ENCODE measurements around the gene FCF1. TPM values are rescaled to one million over a fixed set of nuclear protein-coding genes. Genes with fewer than 3 reads are reported as not detected.

Gene FCF1
- total RNA-seq, 2 experiments from 2014 or later: 16.1 to 62.1 TPM

GRCh38 chr14:74695406-74695805, 17.5 kb upstream of the FCF1 start:
- H3K9me2 ChIP-seq (ENCODE audit: insufficient read depth, low read length): no peaks in the 10 kb centered on the region
- H3K4me1 ChIP-seq (ENCODE audit: insufficient read depth, low read length, poor library complexity, severe bottlenecking): no peaks in the 10 kb centered on the region
- ChIA-PET CTCF (ENCODE audit: unreplicated experiment) (no interaction called here), POLR2A (no interaction called here)
- intact Hi-C loops (cut with micrococcal nuclease; ENCODE audit: unreplicated experiment): no loop called here
- peaks cover 50% of the 10 kb centered on the region for H3K36me3 ChIP-seq (ENCODE audit: insufficient read depth, low read length)
- no peak for DNase-seq (ENCODE audit: low spot score)
- H3K79me2 ChIP-seq (ENCODE audit: insufficient read depth, low read depth, low read length): peaks cover 13% of the 10 kb centered on the region; the same call in 1 of the 2 replicates
- no peak overlapping the region for H3K4me2 ChIP-seq (ENCODE audit: low read length)
- no TSS peak for BruUV-seq (replicated peaks)
- no peaks in the 10 kb centered on the region for H3K9me3 ChIP-seq (ENCODE audit: low read length)
- H4K20me1 ChIP-seq (ENCODE audit: insufficient read depth, low read length): no peaks in the 10 kb centered on the region
- H2AFZ ChIP-seq (ENCODE audit: low read length): no peak overlapping the region
- no peak overlapping the region for H3K27ac ChIP-seq (ENCODE audit: low read depth, low read length, poor library complexity, severe bottlenecking)
- H3K4me3 ChIP-seq (ENCODE audit: low read depth, low read length, poor library complexity, severe bottlenecking): no peak overlapping the region
- TF ChIP-seq CTCF (conservative IDR thresholded peaks at IDR 0.05; ENCODE audit: low read length) (no peak), EZH2phosphoT487 (IDR thresholded peaks at IDR 0.05; ENCODE audit: borderline replicate concordance, low read depth, low read length) (no peak)

- CTCF ChIA-PET (ENCODE audit: unreplicated experiment): no interaction called here
- no peaks in the 10 kb centered on the region for H3K9me2 ChIP-seq (ENCODE audit: insufficient read depth, low read length)
- POLR2A ChIA-PET: interaction anchor here (0.6 kb wide), 1 partner anchor 76 kb away, joined by 3 read pairs; no protein-coding TSS in a partner anchor
- peaks cover 50% of the 10 kb centered on the region for H3K36me3 ChIP-seq (ENCODE audit: insufficient read depth, low read length)
- no peak overlapping the region for H3K4me3 ChIP-seq (ENCODE audit: low read depth, low read length, poor library complexity, severe bottlenecking)
- intact Hi-C loops (cut with micrococcal nuclease; ENCODE audit: unreplicated experiment): no loop called here
- H4K20me1 ChIP-seq (ENCODE audit: insufficient read depth, low read length): no peaks in the 10 kb centered on the region
- no peak for DNase-seq (ENCODE audit: low spot score)
- H3K79me2 ChIP-seq (ENCODE audit: insufficient read depth, low read depth, low read length): peaks cover 13% of the 10 kb centered on the region; the same call in 1 of the 2 replicates
- no peaks in the 10 kb centered on the region; the same call in 1 of the 2 replicates for H3K9me3 ChIP-seq (ENCODE audit: low read length)
- no peak for TF ChIP-seq CTCF (conservative IDR thresholded peaks at IDR 0.05; ENCODE audit: low read length)
- no peak for TF ChIP-seq EZH2phosphoT487 (IDR thresholded peaks at IDR 0.05; ENCODE audit: borderline replicate concordance, low read depth, low read length)
- no peak overlapping the region for H3K4me2 ChIP-seq (ENCODE audit: low read length)
- H3K4me1 ChIP-seq (ENCODE audit: insufficient read depth, low read length, poor library complexity, severe bottlenecking): no peaks in the 10 kb centered on the region
- H3K27ac ChIP-seq (ENCODE audit: low read depth, low read length, poor library complexity, severe bottlenecking): no peak overlapping the region
- no peak overlapping the region for H2AFZ ChIP-seq (ENCODE audit: low read length)
- BruUV-seq (replicated peaks): no TSS peak
Observed at GRCh38 chr14:74697011-74697410, 15.9 kb upstream of the FCF1 start.

- H3K36me3 ChIP-seq (ENCODE audit: insufficient read depth, low read length): peaks cover 48% of the 10 kb centered on the region
- H3K4me3 ChIP-seq (ENCODE audit: low read depth, low read length, poor library complexity, severe bottlenecking): no peak overlapping the region
- TF ChIP-seq EZH2phosphoT487 (IDR thresholded peaks at IDR 0.05; ENCODE audit: borderline replicate concordance, low read depth, low read length) (no peak), CTCF (conservative IDR thresholded peaks at IDR 0.05; ENCODE audit: low read length) (no peak)
- no peak overlapping the region for H3K4me2 ChIP-seq (ENCODE audit: low read length)
- ChIA-PET CTCF (ENCODE audit: unreplicated experiment) (no interaction called here), POLR2A (no interaction called here)
- no peaks in the 10 kb centered on the region for H3K9me2 ChIP-seq (ENCODE audit: insufficient read depth, low read length)
- no TSS peak for BruUV-seq (replicated peaks)
- no peak overlapping the region for H2AFZ ChIP-seq (ENCODE audit: low read length)
- H3K4me1 ChIP-seq (ENCODE audit: insufficient read depth, low read length, poor library complexity, severe bottlenecking): no peaks in the 10 kb centered on the region
- peaks cover 13% of the 10 kb centered on the region; the same call in 1 of the 2 replicates for H3K79me2 ChIP-seq (ENCODE audit: insufficient read depth, low read depth, low read length)
- H3K9me3 ChIP-seq (ENCODE audit: low read length): peaks cover 4% of the 10 kb centered on the region; the same call in 1 of the 2 replicates
- DNase-seq (ENCODE audit: low spot score): no peak
- intact Hi-C loops (cut with micrococcal nuclease; ENCODE audit: unreplicated experiment): no loop called here
- H4K20me1 ChIP-seq (ENCODE audit: insufficient read depth, low read length): no peaks in the 10 kb centered on the region
- H3K27ac ChIP-seq (ENCODE audit: low read depth, low read length, poor library complexity, severe bottlenecking): no peak overlapping the region
Observed at GRCh38 chr14:74697543-74697942, 15.4 kb upstream of the FCF1 start.
